Measurements from ENCODE around the gene NIT1.

The NIT1 gene

GRCh38 chr1:161083748-161084596, 33.9 kb upstream of the NIT1 start:
- DNase-seq (ENCODE audit: low read depth in 2 of 3, low spot score in 2 of 3) = no peak

- DNase-seq (ENCODE audit: low read depth in 2 of 3, low spot score in 2 of 3) = no peak
Measured at GRCh38 chr1:161084597-161084988, 33.3 kb upstream of the NIT1 start.

- DNase-seq (ENCODE audit: low read depth in 2 of 3, low spot score in 2 of 3) = no peak
Measured at GRCh38 chr1:161085165-161085564, 32.7 kb upstream of the NIT1 start.

- DNase-seq (ENCODE audit: low read depth in 2 of 3, low spot score in 2 of 3) = no peak
Measured at GRCh38 chr1:161086457-161086856, 31.4 kb upstream of the NIT1 start.

- DNase-seq (ENCODE audit: low read depth in 2 of 3, low spot score in 2 of 3) = no peak
Measured at GRCh38 chr1:161088587-161089110, 29.3 kb upstream of the NIT1 start.

- DNase-seq (ENCODE audit: low read depth in 2 of 3, low spot score in 2 of 3) = no peak
Measured at GRCh38 chr1:161089251-161089924, 28.5 kb upstream of the NIT1 start, which contains the start of gene NECTIN4. NECTIN4 (minus strand) TSS chr1:161089558; CDS start chr1:161089296, 262 bp downstream.

- no peak for DNase-seq (ENCODE audit: low read depth in 2 of 3, low spot score in 2 of 3)
Measured at GRCh38 chr1:161089938-161090337, 28.0 kb upstream of the NIT1 start.

GRCh38 chr1:161090617-161091016, 27.3 kb upstream of the NIT1 start:
- DNase-seq (ENCODE audit: low read depth in 2 of 3, low spot score in 2 of 3) = no peak

GRCh38 chr1:161091093-161091492, 26.8 kb upstream of the NIT1 start:
- DNase-seq (ENCODE audit: low read depth in 2 of 3, low spot score in 2 of 3) = no peak

- no peak for DNase-seq (ENCODE audit: low read depth in 2 of 3, low spot score in 2 of 3)
Measured at GRCh38 chr1:161091796-161092507, 26.0 kb upstream of the NIT1 start.

GRCh38 chr1:161092621-161093028, 25.3 kb upstream of the NIT1 start:
- DNase-seq (ENCODE audit: low read depth in 2 of 3, low spot score in 2 of 3) = no peak

GRCh38 chr1:161094481-161094880, 23.4 kb upstream of the NIT1 start:
- no peak for DNase-seq (ENCODE audit: low read depth in 2 of 3, low spot score in 2 of 3)

GRCh38 chr1:161095230-161095629, 22.7 kb upstream of the NIT1 start:
- DNase-seq (ENCODE audit: low read depth in 2 of 3, low spot score in 2 of 3) = no peak

- DNase-seq (ENCODE audit: low read depth in 2 of 3, low spot score in 2 of 3) = no peak
Measured at GRCh38 chr1:161096015-161096414, 21.9 kb upstream of the NIT1 start.

- no peak for DNase-seq (ENCODE audit: low read depth in 2 of 3, low spot score in 2 of 3)
Measured at GRCh38 chr1:161096530-161096929, 21.4 kb upstream of the NIT1 start.

GRCh38 chr1:161098210-161099068, 19.5 kb upstream of the NIT1 start, which contains the start of gene KLHDC9:
KLHDC9 (plus strand) TSS chr1:161098361; CDS start chr1:161098536, 175 bp downstream.
- peak; percentile 50 to 65 (median 51) for DNase-seq (ENCODE audit: low read depth in 2 of 3, low spot score in 2 of 3)

GRCh38 chr1:161099090-161099802, 18.7 kb upstream of the NIT1 start:
- DNase-seq (ENCODE audit: low read depth in 2 of 3, low spot score in 2 of 3) = no peak

GRCh38 chr1:161100556-161100955, 17.3 kb upstream of the NIT1 start:
- no peak for DNase-seq (ENCODE audit: low read depth in 2 of 3, low spot score in 2 of 3)

GRCh38 chr1:161106431-161106830, 11.5 kb upstream of the NIT1 start:
- DNase-seq (ENCODE audit: low read depth in 2 of 3, low spot score in 2 of 3) = no peak

GRCh38 chr1:161111117-161111516, 6.8 kb upstream of the NIT1 start:
- no peak for DNase-seq (ENCODE audit: low read depth in 2 of 3, low spot score in 2 of 3)
